IMR-90 (cell line): ENCODE results near the gene APMAP. TPM values are rescaled to one million over a fixed set of nuclear protein-coding genes. Genes with fewer than 3 reads are reported as not detected.

Experiments
- ATAC-seq: fragments of 200-7000 bp; cut with Tn5 transposase; 2 replicates; pipeline ENCODE4 v1.9.1; 2020; ENCODE audit warnings: low read depth, mild to moderate bottlenecking, moderate library complexity
- BruUV-seq: library from RNA; stranded (reverse); fragments of 400-500 nt; replicated peaks from 2 replicates; lab custom pipeline; 2021; lab: Mats Ljungman, UMichigan
- CTCF ChIA-PET: fragments of 300-600 bp; formaldehyde crosslinking; extraction: SDS; loops from one replicate; lab custom pipeline; 2021; ENCODE audit warnings: antibody characterized with exemption; lab: Yijun Ruan, JAX
- POLR2A ChIA-PET: fragments of 300-600 bp; sonication (Branson Sonifier 250); formaldehyde crosslinking; loops from one replicate; lab custom pipeline; 2022; ENCODE audit warnings: antibody characterized with exemption; ENCODE audit not compliant: unreplicated experiment; lab: Charles Lee
- DNase-seq: peaks from one replicate; pipeline ENCODE4 v3.0.0; 2013
- H2AFZ ChIP-seq: replicated peaks from 2 replicates; pipeline ENCODE3; 2013; ENCODE audit warnings: low read length, mild to moderate bottlenecking; ENCODE audit not compliant: poor library complexity
- H2AK5ac ChIP-seq: 2 replicates; pipeline ENCODE4 v1.6.1; 2013; ENCODE audit warnings: low read depth, low read length, inconsistent platforms
- H2AK9ac ChIP-seq: replicated peaks from 2 replicates; pipeline ENCODE3; 2013; ENCODE audit warnings: mild to moderate bottlenecking, low read depth, low read length, moderate library complexity; ENCODE audit not compliant: poor library complexity
- H2BK120ac ChIP-seq: 2 replicates; pipeline ENCODE4 v1.6.1; 2013; ENCODE audit warnings: low read depth, low read length, inconsistent platforms
- H2BK15ac ChIP-seq: 3 replicates; pipeline ENCODE4 v1.6.1; 2013; ENCODE audit warnings: low read depth, low read length, inconsistent platforms
- H2BK20ac ChIP-seq: 2 replicates; pipeline ENCODE4 v1.6.1; 2013; ENCODE audit warnings: low read depth, mild to moderate bottlenecking, inconsistent platforms, low read length, moderate library complexity
- H2BK5ac ChIP-seq: 2 replicates; pipeline ENCODE4 v1.6.1; 2013; ENCODE audit warnings: mild to moderate bottlenecking, low read depth, low read length, inconsistent platforms; ENCODE audit not compliant: poor library complexity, severe bottlenecking
- H3K14ac ChIP-seq: replicated peaks from 2 replicates; pipeline ENCODE4 v1.6.1; 2013; ENCODE audit warnings: low read depth, low read length, inconsistent platforms
- H3K18ac ChIP-seq: 2 replicates; pipeline ENCODE4 v1.6.1; 2013; ENCODE audit warnings: low read depth, low read length, control low read depth
- H3K23ac ChIP-seq: 2 replicates; pipeline ENCODE4 v1.6.1; 2013; ENCODE audit warnings: low read depth, low read length, inconsistent platforms
- H3K27ac ChIP-seq: 2 replicates; pipeline ENCODE4 v1.5.1; 2013; ENCODE audit warnings: mild to moderate bottlenecking, control low read depth, low read length; ENCODE audit not compliant: insufficient read depth
- H3K27me3 ChIP-seq: 2 replicates; pipeline ENCODE4 v1.6.1; 2013; ENCODE audit warnings: low read length; ENCODE audit not compliant: control insufficient read depth, insufficient read depth
- H3K36me3 ChIP-seq: 2 replicates; pipeline ENCODE4 v1.6.1; 2013; ENCODE audit warnings: low read length, mixed read lengths; ENCODE audit not compliant: control insufficient read depth, insufficient read depth
- H3K4ac ChIP-seq: 2 replicates; pipeline ENCODE4 v1.6.1; 2013; ENCODE audit warnings: low read depth, low read length, inconsistent platforms
- H3K4me1 ChIP-seq: 2 replicates; pipeline ENCODE4 v1.6.1; 2013; ENCODE audit warnings: low read length, mixed read lengths; ENCODE audit not compliant: control insufficient read depth, insufficient read depth
- H3K4me2 ChIP-seq: 2 replicates; pipeline ENCODE4 v1.6.1; 2013; ENCODE audit warnings: low read depth, mild to moderate bottlenecking, control low read depth, low read length, moderate library complexity
- H3K4me3 ChIP-seq: 2 replicates; pipeline ENCODE4 v1.5.1; 2013; ENCODE audit warnings: low read depth, mild to moderate bottlenecking, control low read depth, low read length, moderate library complexity; ENCODE audit not compliant: insufficient read depth
- H3K56ac ChIP-seq: 2 replicates; pipeline ENCODE4 v1.6.1; 2013; ENCODE audit warnings: low read length, inconsistent platforms; ENCODE audit not compliant: insufficient read depth; ENCODE audit errors: extremely low read depth
- H3K79me1 ChIP-seq, 2 experiments: 2 replicates each; pipeline ENCODE4 v1.6.1; 2013; ENCODE audit warnings: low read length in 2 of 2, inconsistent platforms in 1 of 2, low read depth in 1 of 2
- H3K9ac ChIP-seq: 2 replicates; pipeline ENCODE4 v1.6.1; 2013; ENCODE audit warnings: low read depth, low read length, control low read depth
- H3K9me1 ChIP-seq: 2 replicates; pipeline ENCODE4 v1.6.1; 2013; ENCODE audit warnings: low read length, inconsistent platforms; ENCODE audit not compliant: insufficient read depth
- H3K9me3 ChIP-seq: 2 replicates; pipeline ENCODE4 v1.6.1; 2013; ENCODE audit warnings: low read length; ENCODE audit not compliant: control insufficient read depth, insufficient read depth
- H4K20me1 ChIP-seq: 2 replicates; pipeline ENCODE4 v1.6.1; 2013; ENCODE audit warnings: low read length, inconsistent platforms; ENCODE audit not compliant: insufficient read depth
- H4K5ac ChIP-seq: 2 replicates; pipeline ENCODE4 v1.6.1; 2013; ENCODE audit warnings: mild to moderate bottlenecking, low read depth, low read length, control low read depth
- H4K8ac ChIP-seq, 2 experiments: 2 replicates each; pipeline ENCODE4 v1.6.1; 2013; ENCODE audit warnings: low read depth in 2 of 2, low read length in 2 of 2, control low read depth in 1 of 2, inconsistent platforms in 1 of 2
- H4K91ac ChIP-seq: 2 replicates; pipeline ENCODE4 v1.6.1; 2013; ENCODE audit warnings: low read depth, low read length, inconsistent platforms; ENCODE audit not compliant: insufficient read depth
- FOS ChIP-seq: fragments of 150-350 bp; IDR thresholded peaks from 2 replicates; pipeline ENCODE4 v1.6.1; 2016; ENCODE audit warnings: low read depth, low read length
- MAFK ChIP-seq: IDR thresholded peaks from 2 replicates; pipeline ENCODE4 v1.6.1; 2012; ENCODE audit warnings: low read depth, low read length, improper control_type of control experiment
- NFE2L2 ChIP-seq: fragments of 150-350 bp; IDR thresholded peaks from 2 replicates; pipeline ENCODE4 v1.6.1; 2016; ENCODE audit warnings: low read depth, mild to moderate bottlenecking, low read length
- RCOR1 ChIP-seq: IDR thresholded peaks from 2 replicates; pipeline ENCODE4 v1.6.1; 2012; ENCODE audit warnings: mild to moderate bottlenecking, low read length, improper control_type of control experiment; ENCODE audit not compliant: insufficient replicate concordance
- WGBS, 2 experiments: methylation state at CpG; one replicate each; pipeline versions ENCODE4 v1.1.5 to v1.1.7; 2013; ENCODE audit warnings: missing lambda C conversion rate in 2 of 2; ENCODE audit not compliant: insufficient read length in 1 of 2; ENCODE audit errors: extremely low coverage in 2 of 2; 5-methylcytosine and 5-hydroxymethylcytosine counted together
- dilution Hi-C: fragments of 300-500 bp; cut with HindIII; formaldehyde crosslinking; loops from one replicate; pipeline ENCODE4 v1.14.3; 2018; ENCODE audit warnings: low sequenced_read_pairs; ENCODE audit not compliant: unreplicated experiment
- in situ Hi-C: fragments of 300-500 bp; cut with MboI; formaldehyde crosslinking; loops from 3 replicates; pipeline ENCODE4 v1.14.3; 2019; ENCODE audit warnings: low sequenced_read_pairs, inconsistent platforms, mixed read lengths
- intact Hi-C: fragments of 100-400 bp; cut with micrococcal nuclease; formaldehyde crosslinking; loops from 2 replicates; pipeline ENCODE4 v1.10.0; 2022
- polyA plus RNA-seq, 3 experiments: library from polyadenylated mRNA; depleted of rRNA; stranded (reverse); fragments of >200 nt; gene quantifications; 2 replicates each; pipeline ENCODE4 v1.2.3, GENCODE V29; 2012; ENCODE audit warnings: low replicate concordance in 1 of 3
- total RNA-seq: library from RNA; depleted of rRNA; stranded (reverse); fragments of >200 nt; gene quantifications from 2 replicates; pipeline ENCODE4 v1.2.3, GENCODE V29; 2012

The APMAP gene
- total and polyA plus RNA-seq, 2 of the 4 experiments (the other 2 are of a cell fraction): 67.2 to 88.8 TPM

GRCh38 chr20:24951536-24952083, 40.9 kb downstream of the APMAP start:
- H3K18ac ChIP-seq: no peak overlapping the region
- H3K9me1 ChIP-seq: no peaks in the 10 kb centered on the region
- TF ChIP-seq RCOR1 (no peak), NFE2L2 (no peak), FOS (no peak), MAFK (no peak)
- H2AK9ac ChIP-seq: no peak overlapping the region
- no CpG with 5 or more reads among the region's 11 CpGs for WGBS, 2 experiments
- H3K23ac ChIP-seq: no peak overlapping the region
- no peaks in the 10 kb centered on the region for H3K4me1 ChIP-seq
- H4K5ac ChIP-seq: no peak overlapping the region
- no peak overlapping the region for H3K4ac ChIP-seq
- CTCF ChIA-PET: no interaction called here
- ATAC-seq (no peak; the same call in 1 of the 2 replicates), DNase-seq (no peak)
- dilution Hi-C loops (no loop called here), intact Hi-C loops (no loop called here), in situ Hi-C loops (no loop called here)
- no peak overlapping the region for H3K56ac ChIP-seq
- no peak overlapping the region for H3K4me3 ChIP-seq
- H2BK20ac ChIP-seq: no peak overlapping the region
- no peak overlapping the region for H2BK15ac ChIP-seq
- H3K14ac ChIP-seq: no peak overlapping the region
- H3K36me3 ChIP-seq: no peaks in the 10 kb centered on the region
- H4K20me1 ChIP-seq: no peaks in the 10 kb centered on the region; the same call in 1 of the 2 replicates
- no peak overlapping the region for H4K91ac ChIP-seq
- no peak overlapping the region for H2AK5ac ChIP-seq
- H4K8ac ChIP-seq: no peak overlapping the region
- POLR2A ChIA-PET: no interaction called here
- no peak overlapping the region for H3K27ac ChIP-seq
- no peak overlapping the region for H2BK5ac ChIP-seq
- H3K79me1 ChIP-seq: no peaks in the 10 kb centered on the region
- H3K4me2 ChIP-seq: no peak overlapping the region
- no peak overlapping the region for H3K9ac ChIP-seq
- no peak overlapping the region for H2AFZ ChIP-seq
- H3K9me3 ChIP-seq: no peaks in the 10 kb centered on the region
- H2BK120ac ChIP-seq: no peak overlapping the region
- no TSS peak for BruUV-seq
- H3K27me3 ChIP-seq: peaks cover 2% of the 10 kb centered on the region; the same call in 1 of the 2 replicates
